ENCODE data around the gene ELMO1.

Gene ELMO1

DNA sequence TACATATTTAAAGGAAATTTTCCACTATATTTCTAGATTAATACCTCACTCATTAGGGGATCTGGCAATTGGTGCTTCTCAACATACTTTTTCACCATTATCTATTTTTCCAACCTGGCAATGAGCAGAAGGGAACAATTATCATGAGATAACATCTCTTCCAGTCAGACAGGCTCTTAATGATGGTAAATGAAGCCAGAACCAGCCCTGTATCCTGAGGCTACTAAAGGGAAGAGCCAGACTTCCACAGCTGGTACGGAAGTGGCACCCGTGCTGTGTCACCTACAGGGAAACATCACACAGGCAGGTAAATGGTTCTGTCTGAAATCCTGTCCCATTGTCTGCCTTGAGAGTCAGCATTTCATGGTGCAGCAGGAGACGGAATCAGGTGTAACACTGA is 75.9 kb downstream of the ELMO1 start:
- no peak for TF ChIP-seq CTCF (IDR thresholded peaks at IDR 0.05; ENCODE audit: extremely low read depth, insufficient read depth, missing control alignments)
- in situ Hi-C loops (cut with MboI; ENCODE audit: low pct_unique_long_range_greater_than_20kb, low sequenced_read_pairs, unreplicated experiment): no loop called here
- DNase-seq (ENCODE audit: low spot score): no peak

- DNase-seq (ENCODE audit: low spot score): no peak
- in situ Hi-C loops (cut with MboI; ENCODE audit: low pct_unique_long_range_greater_than_20kb, low sequenced_read_pairs, unreplicated experiment): no loop called here
- TF ChIP-seq CTCF (IDR thresholded peaks at IDR 0.05; ENCODE audit: extremely low read depth, insufficient read depth, missing control alignments): no peak
Observed at GRCh38 chr7:37371755-37372154, 76.9 kb downstream of the ELMO1 start.

GRCh38 chr7:37369906-37370305 is 78.8 kb downstream of the ELMO1 start:
- in situ Hi-C loops (cut with MboI; ENCODE audit: low pct_unique_long_range_greater_than_20kb, low sequenced_read_pairs, unreplicated experiment): no loop called here
- no peak for TF ChIP-seq CTCF (IDR thresholded peaks at IDR 0.05; ENCODE audit: extremely low read depth, insufficient read depth, missing control alignments)
- DNase-seq (ENCODE audit: low spot score): no peak

- no peak for TF ChIP-seq CTCF (IDR thresholded peaks at IDR 0.05; ENCODE audit: extremely low read depth, insufficient read depth, missing control alignments)
- no peak for DNase-seq (ENCODE audit: low spot score)
- in situ Hi-C loops (cut with MboI; ENCODE audit: low pct_unique_long_range_greater_than_20kb, low sequenced_read_pairs, unreplicated experiment): no loop called here
Observed at GRCh38 chr7:37368540-37368939, 80.1 kb downstream of the ELMO1 start.

DNA sequence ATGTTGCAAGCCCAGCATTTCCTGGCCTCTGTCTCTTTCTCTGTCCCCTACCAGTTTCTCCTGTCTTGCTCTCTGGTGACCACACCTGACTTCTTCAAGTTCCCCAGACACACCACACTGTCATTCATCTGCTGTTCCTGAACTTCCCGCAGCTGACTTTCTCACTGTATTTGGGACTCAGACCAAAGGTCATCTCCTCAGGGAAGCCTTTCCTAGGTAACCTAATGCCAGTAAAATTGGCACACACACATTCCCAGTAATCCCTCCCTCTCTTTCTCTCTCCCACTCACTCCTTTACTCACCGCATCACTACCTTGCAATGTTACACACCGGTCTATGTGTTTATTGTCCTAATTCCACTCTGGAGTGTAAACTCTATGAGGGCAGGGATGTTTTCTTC is 81.7 kb downstream of the ELMO1 start:
- in situ Hi-C loops (cut with MboI; ENCODE audit: low pct_unique_long_range_greater_than_20kb, low sequenced_read_pairs, unreplicated experiment): no loop called here
- TF ChIP-seq CTCF (IDR thresholded peaks at IDR 0.05; ENCODE audit: extremely low read depth, insufficient read depth, missing control alignments): no peak
- no peak for DNase-seq (ENCODE audit: low spot score)

- in situ Hi-C loops (cut with MboI; ENCODE audit: low pct_unique_long_range_greater_than_20kb, low sequenced_read_pairs, unreplicated experiment): no loop called here
- no peak for TF ChIP-seq CTCF (IDR thresholded peaks at IDR 0.05; ENCODE audit: extremely low read depth, insufficient read depth, missing control alignments)
- DNase-seq (ENCODE audit: low spot score): no peak
Observed at GRCh38 chr7:37366445-37366844, 82.2 kb downstream of the ELMO1 start.

DNA sequence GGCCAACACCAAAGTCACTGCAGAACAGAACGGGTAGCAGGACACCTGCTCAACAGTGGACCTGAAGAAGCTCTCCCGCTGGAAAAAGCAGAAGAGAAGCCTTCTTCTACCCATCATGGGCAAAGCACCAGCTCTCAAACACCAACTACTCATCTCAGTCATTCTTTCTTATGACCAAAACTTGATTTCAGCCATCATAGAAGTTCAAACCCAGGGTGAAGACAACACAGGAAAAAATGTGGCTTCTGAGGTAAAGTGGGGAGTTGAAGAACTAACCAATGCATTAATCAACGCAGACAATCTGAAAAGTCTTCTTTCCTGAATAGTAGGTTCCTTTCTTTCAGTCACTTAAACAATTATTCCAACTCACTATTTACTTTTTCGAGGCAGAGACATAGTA is 83.3 kb downstream of the ELMO1 start:
- DNase-seq (ENCODE audit: low spot score): no peak
- in situ Hi-C loops (cut with MboI; ENCODE audit: low pct_unique_long_range_greater_than_20kb, low sequenced_read_pairs, unreplicated experiment): no loop called here
- no peak for TF ChIP-seq CTCF (IDR thresholded peaks at IDR 0.05; ENCODE audit: extremely low read depth, insufficient read depth, missing control alignments)

Data from GM13977 (cell line).